HUDEP-2 (cell line): ENCODE results near the gene STX18.
"Not testable (repeated sequence)": the region's sequence is repeated elsewhere in the genome, so short reads cannot be mapped to it uniquely, and the experiment has no call there.

ENCODE experiments used
- DNase-seq, 76 experiments: peaks; one replicate each; lab custom pipeline; 2025; ENCODE audit not compliant: unreplicated experiment in 76 of 76; lab: John Stamatoyannopoulos, UW

STX18 gene

DNA sequence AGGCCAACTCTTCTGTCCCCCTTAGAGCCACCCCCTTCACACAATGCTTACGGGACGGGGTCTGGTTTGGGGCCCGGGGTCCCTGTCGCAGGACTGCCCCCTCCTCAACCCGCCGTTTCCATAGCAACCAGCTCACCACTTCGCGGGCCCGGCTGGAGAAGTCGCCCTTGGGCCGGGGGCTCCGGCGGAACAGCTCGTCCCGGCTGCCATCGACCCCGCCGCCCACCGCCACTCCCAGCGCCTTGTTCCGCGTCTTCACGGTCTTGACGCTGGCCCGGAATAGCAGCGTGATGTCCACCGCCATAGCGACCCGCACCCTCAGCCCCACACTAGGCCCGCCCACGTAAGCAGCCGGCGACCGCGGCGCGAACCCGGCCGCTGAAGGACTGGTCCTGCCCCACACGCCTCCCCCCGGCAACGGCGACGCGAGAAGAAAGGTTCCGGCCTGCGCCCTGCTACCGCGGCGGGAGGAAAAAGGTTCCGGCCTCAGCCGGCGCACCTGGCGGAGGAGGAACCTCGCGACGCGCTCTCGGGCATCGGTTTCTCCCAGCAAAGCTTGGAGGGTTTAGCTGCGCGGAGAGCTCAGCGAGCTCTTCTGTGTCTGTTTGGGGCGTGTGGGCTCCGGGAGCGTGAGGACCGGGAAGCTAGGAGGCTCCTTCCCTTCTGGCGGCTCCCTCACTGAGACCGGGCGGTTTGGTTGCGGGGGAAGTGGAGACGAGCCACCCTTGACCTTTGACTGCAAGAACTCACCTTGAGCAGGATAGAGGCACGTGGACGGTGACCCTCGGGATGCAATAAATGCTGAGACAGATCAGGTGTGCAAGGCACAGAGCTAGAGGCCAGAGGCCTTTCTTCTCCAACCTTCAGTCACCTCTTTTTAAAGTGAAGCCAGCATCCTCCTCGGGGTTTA is at the start of gene STX18:
STX18 (minus strand) TSS at position 388 of the 910 bp plus-strand sequence; CDS start at position 304, 84 bp downstream.
- peak in 74 of 76 experiments; percentile 10 to 88 (median 71) for DNase-seq

DNA sequence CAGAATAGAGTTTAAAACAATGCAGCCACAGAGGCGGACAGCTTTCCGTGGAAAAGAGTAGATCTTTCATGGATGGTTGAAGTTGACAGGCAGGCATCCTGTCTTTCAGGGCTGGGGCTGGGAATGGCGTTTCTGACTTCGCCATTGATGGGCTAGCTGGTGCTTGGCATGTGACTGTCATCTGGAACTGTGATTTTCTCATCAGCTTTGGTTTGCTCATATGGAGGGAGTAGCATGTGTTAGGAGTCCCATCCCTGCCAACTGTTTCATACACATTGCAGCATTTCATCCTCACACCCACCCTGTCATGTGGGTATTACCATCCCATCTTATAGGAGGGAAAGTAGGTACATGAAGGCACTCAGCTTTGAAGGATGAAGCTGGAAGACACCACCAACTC is 49.2 kb upstream of the STX18 start:
- no peak for DNase-seq

DNA sequence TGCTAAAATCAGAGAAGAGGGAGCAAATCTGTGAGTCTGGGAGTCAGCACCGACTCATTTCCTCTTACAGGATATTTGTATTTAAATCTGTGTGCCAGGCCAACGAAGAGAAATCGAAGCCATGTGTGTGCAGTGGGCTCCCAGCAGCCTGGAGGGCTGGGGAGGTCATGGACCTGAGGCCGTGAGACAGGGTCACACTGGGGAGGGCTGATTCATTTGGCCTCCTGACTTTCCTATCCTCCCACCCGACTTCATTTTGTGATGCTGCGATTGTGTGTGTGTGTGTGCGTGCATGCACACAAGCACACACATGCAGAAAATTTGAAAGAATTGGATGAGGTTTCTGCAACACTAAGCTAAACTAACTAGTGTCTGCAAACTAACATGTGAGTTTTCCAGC is 48.7 kb upstream of the STX18 start:
- DNase-seq = no peak

DNA sequence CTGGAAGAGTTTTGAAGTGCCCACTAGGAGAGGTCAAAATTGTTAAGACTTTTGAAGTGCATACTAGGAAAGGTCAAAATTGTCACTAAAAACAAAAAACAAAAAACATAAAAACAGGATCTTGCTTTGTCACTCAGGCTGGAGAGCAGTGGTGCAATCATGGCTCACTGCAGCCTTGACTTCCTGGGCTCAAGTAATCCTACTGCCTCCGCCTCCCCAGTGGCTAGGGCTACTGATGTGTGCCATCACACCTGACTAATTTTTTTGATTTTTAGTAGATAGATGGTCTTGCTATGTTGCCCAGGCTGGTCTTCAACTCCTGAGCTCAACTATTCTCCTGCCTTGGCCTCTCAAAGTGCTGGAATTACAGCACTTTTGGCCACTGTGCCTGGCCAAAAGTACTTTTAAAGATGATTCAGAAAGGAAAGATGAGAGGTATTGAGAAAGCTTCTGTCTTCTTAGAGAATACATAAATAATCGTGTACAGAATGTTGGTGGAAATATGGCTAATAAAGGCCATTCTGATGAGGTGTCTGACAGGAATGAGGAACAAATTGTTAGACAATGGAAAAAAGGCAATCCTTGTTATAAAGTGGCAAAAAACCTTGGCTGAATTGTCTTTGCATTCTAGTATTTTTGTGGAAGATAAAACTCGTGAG is 43.3 kb upstream of the STX18 start:
- no peak for DNase-seq

DNA sequence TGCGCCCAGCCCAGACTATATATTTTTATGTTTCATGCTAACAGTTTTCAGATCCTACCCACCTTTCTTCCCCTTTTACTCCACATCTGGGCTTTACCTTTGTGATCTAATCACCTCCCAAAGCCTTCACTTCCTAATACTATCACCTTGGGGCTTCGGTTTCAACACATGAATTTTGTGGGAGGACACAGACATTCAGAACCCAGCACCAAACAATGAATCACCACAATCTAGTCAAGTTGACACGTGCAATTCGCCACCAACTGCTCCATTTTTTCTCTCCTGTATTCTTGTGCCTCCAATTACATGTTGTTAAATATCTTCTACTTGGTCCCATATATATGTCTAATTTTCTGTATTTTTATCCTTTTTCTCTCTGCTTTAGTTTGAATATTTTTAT is 41.8 kb upstream of the STX18 start:
- DNase-seq = no peak

DNA sequence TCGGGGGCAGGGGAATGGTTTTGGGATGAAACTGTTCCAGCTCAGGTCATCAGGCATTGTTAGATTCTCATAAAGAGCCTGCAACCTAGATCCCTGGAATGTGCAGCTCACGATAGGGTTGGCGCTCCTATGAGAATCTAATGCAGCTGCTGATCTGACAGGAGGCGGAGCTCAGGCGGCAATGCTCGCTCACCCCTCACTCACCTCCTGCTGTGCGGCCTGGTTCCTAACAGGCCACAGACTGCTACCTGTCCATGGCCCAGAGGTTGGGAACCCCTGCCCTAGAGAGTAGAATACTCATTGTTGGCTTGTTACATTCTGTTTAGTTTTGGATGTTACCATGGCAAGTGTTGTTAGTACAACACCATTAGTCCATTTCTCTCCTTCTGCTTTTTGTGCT is 40.8 kb upstream of the STX18 start:
- DNase-seq = no peak

DNA sequence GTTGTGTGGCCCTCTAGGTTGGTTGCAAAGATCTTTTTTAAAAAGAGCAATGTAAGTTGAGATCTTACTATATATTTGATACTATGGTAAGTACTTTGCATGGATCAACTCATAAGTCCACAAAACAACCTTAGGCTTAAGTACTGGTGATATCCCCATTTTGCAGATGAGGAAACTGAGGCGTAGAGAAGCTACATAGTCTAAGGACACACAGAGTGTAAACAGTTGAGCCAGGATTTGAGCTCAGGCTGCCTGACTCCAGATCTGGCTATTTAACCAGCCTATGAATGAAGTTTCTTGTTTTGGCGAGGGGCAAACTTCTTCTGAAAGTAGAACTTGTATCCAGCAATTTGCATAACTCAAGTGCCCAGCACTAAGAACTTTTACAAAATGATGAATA is 38.6 kb upstream of the STX18 start:
- DNase-seq = no peak

DNA sequence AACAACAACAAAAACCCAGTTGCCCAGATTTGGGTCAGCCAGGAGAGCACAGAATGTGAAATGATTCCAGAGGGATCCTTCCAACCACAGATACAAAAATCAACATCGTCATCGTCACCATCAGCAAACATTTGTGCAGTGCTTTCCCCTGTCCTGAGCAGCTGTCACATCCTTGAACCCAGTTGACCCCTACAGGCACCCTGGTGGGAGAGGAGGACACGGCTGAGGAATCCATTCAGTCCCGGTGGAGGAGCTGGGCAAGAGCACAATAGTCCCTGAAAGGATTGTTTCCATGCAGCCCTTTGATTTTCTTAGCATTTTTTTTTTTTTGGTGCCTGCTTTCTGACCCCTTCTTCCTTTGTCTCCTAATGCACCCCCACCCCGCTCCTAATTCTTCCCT is 37.1 kb upstream of the STX18 start:
- DNase-seq = no peak

DNA sequence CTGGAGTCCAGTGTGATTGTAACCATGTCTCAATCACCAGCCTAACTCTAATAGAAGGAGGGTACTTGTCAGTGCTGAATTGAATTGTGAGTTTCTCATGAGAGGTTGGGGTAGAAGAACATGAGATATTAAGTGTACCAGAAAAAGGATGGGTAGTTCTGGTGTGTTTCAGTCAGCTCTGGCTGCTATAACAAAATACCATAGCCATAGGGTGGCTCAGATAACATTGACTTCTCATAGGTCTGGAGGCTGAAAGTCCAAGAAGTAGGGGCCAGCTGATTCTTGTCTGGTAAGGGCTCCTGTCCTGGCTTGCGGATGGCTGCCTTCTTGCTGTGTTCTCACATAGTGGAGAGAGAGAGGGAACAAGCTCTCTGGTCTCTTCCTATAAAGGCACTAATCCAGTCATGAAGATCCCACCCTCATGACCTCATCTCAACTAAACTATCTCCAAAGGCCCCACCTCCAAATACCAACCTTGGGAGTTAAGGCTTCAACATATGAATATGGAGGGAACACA is 35.6 kb upstream of the STX18 start:
- DNase-seq = no peak

DNA sequence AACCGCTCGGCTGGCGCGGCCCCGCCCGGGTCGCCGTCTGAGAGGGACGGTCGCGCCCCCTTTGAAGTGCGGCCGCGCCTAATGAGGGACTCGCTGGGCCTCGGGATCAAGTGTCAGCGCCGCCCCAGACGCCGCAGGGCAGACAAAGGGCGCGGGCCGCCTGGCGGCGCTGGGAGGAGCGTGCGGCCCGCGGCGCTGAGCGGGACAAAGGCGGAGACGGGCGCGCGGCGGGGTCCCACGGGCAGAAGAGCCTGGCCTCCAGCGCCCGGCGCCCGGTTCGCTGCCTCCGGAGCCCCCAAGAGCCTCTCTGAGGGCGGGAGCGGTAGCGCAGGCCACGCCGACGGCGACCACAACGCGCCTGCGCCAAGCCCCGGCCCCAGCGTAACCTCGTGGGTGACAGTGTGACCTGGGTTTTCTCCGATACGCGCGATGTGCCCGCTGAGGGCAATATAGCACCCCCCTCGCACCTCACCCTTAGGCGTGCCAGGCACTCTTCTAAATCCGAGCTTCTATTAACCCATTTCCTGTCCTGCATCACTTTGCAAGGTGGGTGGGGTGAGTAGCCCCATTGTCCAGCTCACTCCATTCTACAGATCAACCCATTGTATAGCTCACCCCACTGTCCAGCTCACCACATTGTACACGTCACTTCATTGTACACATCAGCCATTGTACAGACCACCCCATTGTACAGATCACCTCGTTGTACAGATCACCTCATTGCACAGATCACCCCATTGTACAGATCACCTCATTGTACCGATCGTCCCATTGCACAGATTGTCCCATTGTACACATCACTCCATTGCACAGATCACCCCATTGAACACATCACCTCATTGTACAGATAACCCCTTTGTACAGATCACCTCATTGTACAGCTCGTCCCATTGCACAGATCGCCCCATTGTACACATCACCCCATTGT is 33.7 kb upstream of the STX18 start:
- peak in 35 of 76 experiments; percentile 6 to 57 (median 20) for DNase-seq

DNA sequence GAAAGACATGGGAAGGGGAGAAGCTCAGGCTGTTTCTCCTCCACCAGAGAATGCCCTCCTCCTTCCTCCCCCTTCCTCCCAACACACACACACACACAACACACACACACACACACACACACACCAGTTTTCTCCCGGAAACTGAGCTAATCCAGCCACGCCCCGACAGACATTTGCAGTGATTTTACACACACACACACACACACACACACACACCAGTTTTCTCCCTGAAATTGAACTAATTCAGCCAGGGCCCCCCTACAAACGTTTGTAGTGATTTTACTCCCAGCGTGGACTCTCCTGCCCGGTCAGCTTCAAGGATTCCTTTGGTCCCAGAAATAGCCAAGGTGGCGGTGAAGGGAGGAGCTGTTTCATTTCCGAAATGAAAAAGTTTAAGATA is 32.9 kb upstream of the STX18 start:
- DNase-seq = no peak

DNA sequence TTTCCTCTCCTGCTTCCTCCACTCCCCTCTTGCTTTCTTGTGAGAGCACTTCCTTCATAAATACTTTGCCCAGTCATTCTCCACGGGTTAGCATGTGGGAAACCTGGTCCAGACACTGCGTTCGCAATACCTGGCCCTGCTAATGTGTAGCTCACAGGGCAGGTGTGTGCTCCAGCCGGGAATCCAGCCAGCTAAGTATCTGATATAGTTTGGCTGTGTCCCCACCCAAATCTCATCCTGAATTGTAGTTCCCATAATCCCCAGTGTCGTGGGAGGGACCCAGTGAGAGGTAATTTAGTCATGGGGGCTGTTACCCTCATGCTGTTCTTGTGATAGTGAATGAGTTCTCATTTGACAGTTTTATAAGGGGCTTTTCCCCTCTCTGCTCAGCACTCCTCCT is 32.2 kb upstream of the STX18 start:
- DNase-seq = no peak

DNA sequence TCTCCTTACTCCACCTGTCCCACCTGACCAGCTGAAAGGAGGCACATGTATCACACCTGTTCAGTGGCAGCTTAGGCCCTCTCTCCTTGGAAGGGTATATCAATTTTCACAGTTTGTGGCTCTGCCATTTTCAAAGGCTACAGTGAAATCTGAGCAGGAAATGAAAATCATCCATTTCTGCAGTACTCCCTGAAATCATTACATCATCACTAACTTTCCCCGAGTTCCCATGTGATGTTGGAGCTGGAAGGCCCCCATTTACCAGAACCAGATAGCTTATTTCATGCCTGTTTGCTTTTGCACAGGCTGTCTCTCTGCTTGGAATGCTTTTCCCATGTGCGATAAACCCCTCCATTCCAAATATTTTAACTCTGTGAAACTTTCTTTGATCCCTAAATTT is 31.0 kb upstream of the STX18 start:
- DNase-seq = no peak

DNA sequence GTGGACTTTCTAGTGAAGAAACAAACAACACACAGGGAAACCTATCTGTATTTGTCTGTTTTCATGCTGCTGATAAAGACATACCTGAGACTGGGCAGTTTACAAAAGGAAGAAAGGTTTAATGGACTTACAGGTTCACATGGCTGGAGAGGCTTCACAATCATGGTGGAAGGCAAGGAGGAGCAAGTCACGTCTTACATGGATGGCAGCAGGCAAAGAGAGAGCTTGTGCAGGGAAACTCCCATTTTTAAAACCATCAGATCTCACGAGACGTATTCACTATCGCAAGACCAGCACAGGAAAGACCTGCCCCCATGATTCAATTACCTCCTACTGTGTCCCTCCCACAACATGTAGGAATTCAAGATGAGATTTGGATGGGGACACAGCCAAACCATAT is 28.0 kb upstream of the STX18 start:
- not testable (repeated sequence) for DNase-seq

DNA sequence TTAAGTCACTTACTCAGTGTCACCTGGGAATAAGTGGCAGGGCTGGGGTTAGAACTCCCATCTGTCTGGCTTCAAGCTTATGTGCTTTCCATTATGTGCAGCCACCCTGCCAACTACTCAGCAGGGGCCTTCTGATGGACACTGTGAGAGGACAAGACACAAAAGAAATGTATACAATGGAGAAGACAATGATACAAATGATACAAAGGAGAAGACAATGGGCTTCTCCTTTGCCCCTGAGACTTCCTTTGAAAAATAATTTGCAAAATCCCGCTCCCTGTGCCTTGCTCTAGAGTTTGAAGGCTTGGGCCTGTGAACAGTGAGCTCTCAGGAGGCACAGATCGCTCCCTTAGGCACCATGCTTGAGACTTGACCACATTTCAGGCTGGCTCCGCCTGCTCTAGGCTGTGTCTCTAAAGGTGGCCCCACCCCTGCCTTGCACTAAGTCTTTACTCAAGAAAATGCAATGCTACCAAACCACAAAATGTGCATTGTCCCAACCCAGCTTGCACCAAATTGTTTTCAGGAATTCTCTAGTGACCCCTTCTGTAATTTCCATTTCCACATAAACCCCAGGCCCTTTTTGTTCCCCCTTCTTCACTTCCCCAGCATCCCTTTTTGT is 27.1 kb upstream of the STX18 start:
- DNase-seq = no peak

DNA sequence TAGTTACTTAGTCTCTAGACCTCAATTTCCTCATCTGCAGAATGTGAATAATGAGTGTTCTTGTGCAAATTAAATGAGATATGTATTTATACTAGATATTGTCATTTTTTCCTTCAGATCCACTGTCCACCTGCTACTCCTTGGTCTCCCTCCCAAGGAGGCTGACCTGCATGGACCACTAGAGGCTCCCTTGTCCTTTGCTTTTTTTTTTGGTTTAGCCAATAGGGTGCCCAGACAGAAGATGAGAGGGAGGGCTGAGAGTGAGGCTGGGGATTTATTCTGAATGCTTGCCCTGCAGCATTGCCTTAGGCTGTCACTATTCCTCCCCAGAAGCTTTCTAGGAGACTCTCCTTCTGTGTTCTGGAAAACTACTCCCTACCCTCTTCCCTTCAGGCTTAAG is 24.5 kb upstream of the STX18 start:
- DNase-seq = not testable (repeated sequence)

DNA sequence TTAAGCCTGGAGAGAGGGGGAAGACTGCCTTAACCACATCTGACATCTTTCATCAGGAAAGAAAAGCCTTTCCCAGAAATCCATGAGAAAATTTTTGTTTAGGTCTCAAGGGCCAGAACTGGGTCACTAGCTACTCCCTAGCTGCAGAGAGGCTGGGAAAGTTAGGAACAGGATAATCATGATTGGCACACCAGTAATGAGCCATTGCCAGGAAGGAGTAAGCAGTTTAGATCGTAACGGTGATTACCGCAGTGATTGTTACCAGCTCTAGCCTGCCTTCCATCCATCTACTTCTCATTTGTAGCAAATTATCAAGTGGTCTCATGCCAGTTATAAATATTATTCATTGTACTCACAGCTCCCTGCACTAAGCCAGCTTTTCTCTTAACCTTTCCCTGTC is 22.7 kb upstream of the STX18 start:
- DNase-seq = no peak

DNA sequence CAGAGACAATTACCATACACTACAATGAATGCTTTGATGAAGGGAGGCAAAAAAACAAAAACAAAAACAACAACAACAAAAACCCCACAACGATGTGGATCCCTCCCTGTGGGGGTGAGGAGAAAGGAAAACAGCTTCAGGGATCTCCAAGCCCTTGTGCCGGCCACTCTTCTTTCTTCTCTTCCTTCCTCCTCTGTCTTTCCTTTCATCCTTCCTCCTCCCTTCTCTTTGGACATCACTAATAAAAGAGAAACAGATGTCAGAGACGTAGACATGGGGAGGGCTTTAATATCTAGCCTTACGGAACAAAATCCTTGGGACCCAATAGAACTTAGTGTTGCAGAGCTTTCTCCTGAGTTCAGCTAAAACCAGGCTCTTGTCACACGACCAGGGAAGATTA is 18.8 kb upstream of the STX18 start:
- no peak for DNase-seq

DNA sequence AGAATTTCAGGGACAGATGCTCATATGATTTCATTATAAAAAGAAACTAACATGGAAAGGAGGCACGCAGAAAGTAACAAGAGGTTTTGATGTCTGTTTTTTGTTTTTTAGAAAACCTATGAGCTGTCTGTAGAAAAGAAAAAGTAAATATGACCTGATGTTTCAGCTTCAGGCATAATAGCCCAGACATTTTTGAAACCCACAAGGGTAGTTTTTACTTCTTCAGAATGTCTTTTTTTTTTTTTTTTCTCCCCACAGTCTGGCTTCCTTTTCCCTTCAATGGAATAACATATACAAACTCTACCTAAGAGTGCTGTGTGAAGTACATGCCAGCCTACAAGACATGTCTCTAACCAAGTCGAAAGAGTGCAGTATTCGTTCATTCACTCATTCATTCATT is 18.3 kb upstream of the STX18 start:
- no peak for DNase-seq

DNA sequence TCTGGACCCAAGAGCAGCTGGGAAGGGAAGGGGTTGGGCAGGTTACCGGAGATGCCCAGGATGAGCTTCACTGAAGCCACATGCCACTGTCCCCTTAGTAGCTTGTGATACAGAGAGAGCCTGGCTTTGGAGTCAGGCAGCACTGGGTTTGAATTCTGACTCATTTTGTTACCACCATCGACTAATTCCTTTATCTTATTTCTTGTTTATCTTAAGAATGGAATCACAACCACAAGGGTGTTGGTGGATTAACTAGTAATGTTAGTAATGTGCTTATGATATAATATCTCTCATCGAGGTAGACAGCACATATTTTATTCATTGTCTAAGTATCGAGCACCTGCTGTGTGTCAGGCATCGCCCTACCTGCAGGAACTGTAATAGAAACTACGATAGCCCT is 17.7 kb upstream of the STX18 start:
- no peak for DNase-seq
